Brain pericyte (primary cell): Measurements from ENCODE around the gene ATP6V1B1.

Experiments used
- DNase-seq: peaks from one replicate; pipeline ENCODE4 v3.0.0-alpha.2; 2012; ENCODE audit warnings: low read depth, low spot score

Gene ATP6V1B1

DNA sequence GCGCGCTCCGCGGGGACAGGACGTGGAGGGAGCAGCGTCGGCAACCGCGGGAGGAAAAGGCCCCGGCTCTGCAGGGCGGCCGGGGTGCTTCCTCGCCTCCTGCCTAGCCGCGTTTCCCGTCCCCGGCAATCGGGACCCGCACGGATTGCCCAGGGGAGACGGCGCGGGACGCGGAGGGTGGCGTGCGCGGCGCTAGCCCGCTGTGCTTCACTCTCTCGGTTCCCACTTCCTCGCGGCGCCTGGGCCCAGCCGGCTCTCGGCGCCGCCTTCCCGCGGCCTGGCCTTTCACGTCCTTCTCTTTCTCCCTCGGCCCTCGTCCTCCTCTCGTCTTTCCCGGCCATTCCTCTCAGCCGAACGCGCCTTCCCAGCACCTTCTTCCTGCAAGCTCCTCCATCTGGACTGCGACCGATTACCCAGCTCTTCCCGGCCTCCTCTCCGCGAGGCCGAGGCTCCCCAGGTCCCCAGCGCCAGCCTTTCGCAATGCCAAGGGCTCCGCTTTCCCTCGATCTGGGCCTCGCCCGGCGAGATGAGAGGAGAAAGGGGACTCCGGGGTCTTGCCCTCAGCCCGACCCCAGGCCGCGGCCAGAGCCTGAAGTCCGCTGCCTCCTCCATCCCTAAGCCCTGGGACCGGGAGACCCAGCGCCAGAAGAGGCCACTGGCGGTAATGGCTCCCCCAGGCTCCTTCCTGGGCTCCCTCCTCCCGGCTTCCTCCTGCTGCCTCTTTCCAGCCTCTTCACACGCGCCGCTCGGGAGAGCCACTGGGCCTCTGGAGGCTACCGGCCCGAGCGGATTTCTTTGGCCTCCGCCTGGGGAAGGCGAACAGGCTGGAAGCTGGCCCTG, 34.3 kb upstream of the ATP6V1B1 start:
- DNase-seq, result no peak

DNA sequence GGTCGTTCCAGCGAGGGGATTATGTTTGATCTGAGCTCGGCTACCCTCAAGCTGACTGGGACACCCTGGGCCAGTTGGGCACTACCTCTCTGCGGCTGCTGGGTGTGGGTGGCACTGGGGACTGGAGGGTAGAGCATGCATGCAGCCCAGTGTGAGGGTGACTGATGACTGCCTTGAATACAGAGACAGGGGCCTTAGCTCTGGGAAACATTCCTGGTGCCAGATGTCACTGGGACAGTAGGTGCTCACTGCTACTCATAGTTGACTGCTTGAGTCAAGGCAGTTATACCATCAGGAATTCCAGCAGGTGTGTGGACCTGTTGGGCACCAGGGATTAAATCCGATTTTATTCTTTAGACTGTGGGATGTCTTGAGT, 33.6 kb upstream of the ATP6V1B1 start:
- DNase-seq, result no peak

DNA sequence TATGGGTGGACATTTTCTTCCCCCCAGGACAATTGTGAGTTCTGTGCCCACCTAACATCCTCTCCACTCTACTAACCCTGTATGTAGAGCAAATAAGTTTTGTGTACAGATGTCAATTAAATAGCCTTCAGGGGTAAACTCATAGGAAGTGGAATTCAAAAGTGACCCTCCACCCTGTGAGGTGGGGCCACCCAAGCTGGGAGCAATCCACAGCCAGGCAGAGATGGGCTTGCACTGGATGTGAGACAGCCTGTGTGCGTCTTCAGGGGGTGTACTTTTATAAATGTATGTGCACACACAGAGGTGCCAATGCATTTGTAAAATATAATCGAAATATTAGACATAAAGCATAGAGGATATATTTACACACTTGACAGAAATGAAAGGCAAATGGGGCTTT, 33.1 kb upstream of the ATP6V1B1 start:
- DNase-seq, result no peak

DNA sequence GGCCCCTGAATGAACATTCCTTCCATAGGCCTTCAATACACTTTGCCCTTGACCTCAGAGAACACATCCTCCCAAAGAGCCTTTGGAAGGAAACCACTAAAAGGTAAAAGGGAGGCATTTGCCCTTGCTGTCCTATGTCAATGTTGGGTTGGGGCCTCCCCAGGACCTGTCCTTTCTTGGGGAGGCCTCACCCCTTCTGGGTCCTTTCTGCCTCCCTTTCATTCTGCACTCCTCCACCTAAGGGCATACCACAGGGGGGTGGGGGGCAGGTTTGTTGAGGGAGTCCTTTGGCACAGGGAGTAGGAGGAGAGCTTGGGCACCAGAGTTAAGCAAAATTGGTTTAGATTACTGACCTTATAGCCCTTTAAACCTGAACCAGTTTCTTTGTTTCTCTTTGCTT, 32.5 kb upstream of the ATP6V1B1 start:
- DNase-seq, result no peak

DNA sequence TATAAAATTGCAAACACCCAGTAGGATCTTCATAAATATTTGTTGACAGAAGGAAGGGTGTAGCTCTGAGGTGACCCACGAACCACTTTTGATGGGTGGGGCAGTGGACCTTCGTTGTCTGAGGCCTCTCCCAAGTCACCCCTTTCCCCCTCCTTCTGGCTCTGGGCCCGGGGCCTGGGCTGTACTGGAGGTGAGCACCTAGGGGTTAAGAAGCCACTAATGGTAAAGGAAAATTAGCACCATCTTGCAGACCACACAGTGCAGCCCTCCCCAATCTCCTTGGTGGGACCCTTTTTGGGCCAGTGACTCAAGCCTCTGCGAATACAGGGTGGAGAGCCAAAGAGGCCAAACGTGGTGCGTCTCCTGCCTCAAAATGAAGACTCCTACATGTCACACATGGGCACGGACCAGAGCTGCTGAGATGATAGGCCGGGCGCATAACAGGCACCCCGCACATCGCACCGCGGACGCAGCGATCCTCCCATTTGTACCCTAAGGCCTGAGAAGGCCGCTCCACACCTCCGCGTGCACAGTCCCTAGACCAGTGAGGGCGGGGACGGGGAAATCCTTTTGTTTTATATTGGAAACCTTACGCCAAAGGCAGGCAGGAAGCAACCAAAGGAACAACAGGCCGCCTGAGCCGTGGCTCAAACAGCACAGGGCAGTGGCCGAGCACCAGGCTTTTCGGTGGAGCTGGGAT, 31.9 kb upstream of the ATP6V1B1 start:
- no peak for DNase-seq

DNA sequence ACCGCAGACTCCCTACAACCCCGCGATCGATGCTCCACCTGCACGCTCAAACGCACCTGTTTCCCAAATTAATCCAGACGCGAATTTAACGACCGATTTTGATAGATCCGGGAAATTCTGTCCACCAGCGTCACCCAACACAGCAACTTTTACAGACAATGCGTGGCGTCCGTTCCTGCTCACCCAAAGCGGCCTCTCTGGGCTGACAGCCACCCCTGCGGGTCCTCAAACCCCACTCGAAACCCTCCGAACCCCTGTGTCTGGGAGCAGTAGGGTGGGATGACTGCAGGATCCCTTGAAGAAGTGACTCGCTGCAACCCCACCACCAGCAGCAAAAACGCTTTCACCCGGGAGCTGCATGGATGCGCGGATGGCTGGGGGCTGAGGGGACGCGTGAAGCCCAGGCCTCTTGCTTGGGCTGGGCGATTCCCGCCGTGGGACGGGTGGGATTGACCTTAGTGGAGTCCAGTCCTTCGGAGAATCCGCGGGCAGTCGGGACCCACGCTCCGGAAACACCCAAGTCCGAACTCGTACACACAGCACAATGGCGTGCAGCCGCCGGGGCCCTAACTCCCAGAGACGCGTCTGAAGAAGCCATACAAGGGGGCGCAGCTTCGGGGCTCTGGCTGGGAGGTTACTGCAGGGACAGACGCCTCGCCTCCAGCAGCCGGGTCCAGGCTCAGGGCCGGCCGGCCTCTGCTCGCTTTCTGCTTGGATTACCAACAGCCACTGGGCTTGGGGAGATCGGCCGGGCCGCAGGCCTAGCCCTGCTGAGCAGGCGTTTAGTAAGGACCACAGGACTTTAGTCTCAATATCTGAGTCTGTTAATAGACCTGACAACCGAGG, 31.1 kb upstream of the ATP6V1B1 start:
- no peak for DNase-seq

GRCh38 chr2:70905443-70906421, 30.0 kb upstream of the ATP6V1B1 start:
- DNase-seq, result no peak

DNA sequence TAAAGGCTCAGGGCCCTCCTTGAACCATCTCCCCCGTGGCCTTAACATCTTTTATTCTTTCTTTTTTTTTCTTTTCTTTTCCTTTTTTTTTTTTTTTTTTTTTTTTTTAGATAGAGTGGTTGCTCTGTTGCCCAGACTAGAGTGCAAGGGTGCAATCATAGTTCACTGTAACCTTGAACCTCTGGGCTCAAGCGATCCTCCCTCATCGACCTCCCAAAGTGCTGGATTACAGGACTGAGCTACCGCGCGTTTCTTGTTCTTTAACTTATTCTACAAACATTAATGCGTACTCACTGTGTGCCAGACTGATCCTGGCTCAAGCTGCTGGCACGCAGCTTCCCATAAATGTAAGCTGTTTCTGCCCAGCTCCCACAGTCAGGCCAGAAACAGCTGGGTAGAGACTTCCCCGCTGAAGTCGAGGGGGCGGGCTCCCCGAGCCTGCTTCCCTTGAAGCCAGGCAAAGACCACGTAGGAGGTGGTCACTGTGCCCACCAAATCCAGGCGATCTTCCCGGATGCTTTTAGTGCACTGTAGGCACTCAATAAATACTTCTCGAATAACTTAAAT, 29.2 kb upstream of the ATP6V1B1 start:
- no peak for DNase-seq

DNA sequence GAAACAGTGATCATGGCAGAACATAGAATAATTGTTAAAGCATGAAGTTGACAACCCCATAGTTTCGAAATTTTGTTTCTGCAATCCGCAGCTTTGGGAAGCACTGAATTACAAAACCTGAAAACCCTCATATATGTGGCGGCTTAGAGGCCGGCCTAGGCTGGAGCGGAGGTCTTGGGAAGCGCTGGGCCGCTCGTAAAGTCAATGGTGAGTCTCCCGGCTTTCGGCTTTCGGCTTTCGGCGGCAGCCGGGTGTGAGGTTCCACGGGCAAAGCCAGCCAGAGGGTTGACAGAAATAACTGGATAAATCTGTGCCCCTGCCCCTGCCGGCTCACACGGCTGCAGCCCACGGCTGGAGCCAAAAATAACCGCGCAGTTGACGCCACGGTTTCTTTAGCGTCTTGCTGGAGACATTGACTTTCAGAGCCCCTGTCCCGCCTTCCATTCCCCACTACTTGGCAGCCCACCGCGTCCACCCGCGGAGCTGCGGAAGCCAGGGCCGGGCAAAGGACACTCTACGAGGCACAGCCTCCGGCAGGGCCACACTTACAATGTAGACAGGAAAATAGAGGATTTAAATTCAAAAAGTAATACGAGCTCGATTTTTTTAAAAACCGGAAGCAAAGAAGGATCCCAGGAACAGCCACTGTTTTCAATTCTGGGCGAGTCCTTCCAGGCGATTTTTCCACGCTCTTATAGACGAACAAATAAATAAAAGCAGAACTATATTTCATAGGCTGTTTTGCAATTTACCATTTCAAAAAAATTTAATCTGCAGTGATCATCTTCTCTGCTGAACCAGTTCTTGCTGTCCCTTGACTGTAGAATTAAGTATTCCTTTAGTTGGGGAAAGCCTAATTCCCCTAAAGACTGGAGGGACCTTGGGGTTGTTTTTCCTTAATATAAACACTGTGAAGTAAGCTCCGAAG, 28.3 kb upstream of the ATP6V1B1 start:
- no peak for DNase-seq

GRCh38 chr2:70916291-70916690, 19.4 kb upstream of the ATP6V1B1 start:
- DNase-seq, result no peak

DNA sequence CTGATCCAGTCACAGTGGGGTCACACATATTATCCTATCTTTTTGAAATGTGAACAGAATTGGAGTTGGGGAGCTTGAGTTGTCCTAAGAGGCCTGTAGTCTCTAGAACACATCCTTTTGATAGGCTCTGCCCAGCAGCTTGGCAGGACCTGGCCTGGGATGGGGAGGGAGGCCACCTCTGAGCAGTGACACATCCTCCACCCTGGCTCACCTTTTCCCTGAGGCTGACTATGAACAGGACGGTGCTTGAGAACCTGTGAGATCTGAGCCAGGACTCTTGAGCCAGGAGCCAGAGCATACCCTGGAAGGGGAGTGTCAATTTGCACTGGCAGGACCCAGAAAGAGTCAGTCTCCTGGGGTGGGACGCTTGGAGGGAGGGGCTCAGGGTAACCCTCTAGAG, 17.7 kb upstream of the ATP6V1B1 start:
- no peak for DNase-seq

DNA sequence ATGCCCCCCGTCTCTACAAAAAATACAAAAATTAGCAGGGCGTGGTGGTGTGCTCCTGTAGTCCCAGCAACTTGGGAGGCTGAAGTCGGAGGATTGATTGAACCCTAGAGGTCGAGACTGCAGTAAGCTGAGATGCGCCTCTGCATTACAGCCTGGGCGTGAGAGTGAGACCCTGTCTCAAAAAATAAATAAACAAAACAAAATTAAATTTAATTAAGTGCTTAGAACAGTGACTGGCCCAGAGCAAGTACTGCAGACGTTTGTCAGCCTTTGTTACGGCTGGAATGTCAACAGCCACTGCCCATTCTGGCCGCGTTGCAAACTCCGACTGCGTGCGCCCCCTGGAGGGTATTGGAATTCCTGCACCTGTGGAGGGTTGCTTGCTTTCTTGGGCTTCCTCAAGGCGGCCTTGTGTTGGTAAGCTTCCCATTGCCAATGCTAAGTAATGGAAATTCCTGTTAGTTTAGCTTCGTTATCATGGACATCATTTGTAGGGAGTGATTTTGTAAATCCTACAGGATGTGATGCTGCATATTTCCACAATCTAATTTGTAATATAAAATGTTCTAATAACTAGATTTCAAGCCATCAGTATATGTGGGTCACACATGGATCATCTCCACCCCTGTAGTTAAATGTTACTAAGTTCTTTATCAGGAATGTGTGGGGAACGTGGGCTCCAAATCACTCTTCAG, 15.9 kb upstream of the ATP6V1B1 start:
- peak; percentile 48 for DNase-seq

- no peak for DNase-seq
Measured at GRCh38 chr2:70920367-70920715, 15.4 kb upstream of the ATP6V1B1 start.

DNA sequence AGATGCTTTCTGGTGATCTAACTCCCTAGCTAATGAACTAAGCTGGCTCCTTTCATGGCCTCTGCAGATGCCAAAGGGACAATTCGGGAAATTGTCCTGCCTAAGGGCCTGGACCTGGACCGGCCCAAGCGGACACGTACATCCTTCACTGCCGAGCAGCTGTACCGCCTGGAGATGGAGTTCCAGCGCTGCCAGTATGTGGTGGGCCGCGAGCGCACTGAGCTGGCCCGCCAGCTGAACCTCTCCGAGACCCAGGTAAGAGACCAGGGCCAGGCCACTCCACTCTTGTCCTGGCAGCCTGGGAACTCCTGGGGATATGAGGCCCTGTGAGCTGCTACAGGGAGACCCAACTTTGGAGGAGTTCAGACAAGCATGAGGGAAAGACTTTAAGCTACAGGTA, 14.7 kb upstream of the ATP6V1B1 start:
- DNase-seq, result no peak

GRCh38 chr2:70921839-70922234, 13.9 kb upstream of the ATP6V1B1 start:
- DNase-seq, result no peak

DNA sequence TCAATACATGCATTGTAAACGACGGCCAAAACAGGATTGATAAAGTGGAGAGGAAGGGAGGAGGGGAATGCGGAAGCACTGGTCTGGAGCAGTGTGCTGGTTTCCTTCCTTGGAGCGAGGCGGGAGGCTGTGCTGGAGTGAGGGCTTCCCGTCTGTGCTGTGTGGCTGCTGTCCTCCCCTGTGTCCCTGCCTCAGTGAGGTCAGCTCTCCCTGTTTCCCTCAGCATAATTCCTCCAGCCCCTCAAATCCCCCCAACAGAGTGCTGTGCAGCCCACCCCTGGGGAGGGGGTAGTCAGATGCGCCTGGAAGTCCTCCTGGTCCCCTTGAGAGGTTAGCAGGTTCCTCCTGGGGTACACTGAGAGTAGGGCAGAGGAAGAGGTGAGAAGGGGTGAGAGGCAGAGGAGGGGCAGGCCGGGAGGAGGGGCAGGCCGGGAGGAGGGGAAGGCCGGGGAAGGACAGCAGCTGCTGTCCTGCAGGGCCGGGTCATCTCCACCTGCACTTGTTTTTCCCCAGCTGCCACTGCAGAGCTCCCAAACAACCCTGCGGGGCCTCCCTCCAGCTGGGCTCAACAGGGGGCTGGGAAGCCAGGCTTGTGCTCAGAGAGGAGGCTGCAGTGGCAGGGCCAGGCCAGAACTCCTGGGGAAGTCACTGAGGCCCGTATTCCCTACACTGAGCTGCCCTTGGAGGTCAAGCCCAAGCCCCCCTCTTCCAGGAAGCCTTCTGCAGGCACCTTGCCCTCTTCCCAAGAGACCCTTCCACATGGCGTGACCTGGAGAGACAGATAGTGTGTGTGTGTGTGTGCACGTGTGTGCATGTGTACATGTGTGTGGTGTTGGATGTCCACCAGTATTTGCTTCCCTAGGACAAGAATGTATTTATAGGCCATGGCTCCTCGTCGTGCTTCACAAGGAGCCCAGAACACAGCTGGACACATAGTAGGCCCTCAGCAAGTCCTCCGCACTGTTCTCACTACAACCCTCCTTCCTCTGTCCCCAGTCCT, 13.2 kb upstream of the ATP6V1B1 start:
- no peak for DNase-seq

DNA sequence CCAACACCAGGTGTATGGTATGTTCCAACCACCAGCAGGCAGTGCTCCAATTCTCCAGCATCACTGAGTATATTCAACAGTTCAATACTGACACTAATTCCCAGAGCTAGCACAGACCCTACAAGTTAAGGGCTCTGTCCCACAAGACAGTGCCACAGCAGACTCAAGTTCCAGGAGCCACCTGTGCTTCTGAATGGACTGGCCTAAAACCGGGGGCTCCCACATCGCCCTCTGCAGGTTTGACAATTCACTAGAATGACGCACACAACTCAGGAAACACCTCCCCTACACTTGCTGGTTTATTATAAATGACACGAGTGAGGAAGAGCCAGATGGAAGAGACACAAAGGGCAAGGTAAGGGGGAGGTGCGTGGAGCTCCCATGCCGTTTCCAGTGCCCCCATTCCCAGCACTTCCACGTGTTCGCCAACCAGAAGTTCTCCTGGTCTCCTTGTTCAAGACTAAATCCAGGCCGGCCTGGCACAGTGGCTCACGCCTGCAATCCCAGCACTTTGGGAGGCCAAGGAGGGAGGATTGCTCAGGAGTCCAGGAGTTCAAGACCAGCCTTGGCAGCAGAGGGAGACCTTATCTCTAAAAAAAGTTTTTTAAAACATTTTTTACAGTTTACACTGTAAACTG, 12.2 kb upstream of the ATP6V1B1 start:
- DNase-seq, result no peak
